Mesenchymal stem cell (in vitro differentiated cells and primary cell): Measurements from ENCODE around the gene BICDL1.

ENCODE experiments used
- DNase-seq: peaks from one replicate; pipeline ENCODE4 v3.0.0-alpha.2; 2013
- H2AFZ ChIP-seq: one replicate; pipeline ENCODE4 v1.6.1; 2013; ENCODE audit warnings: low read depth, mild to moderate bottlenecking, control low read depth, inconsistent platforms, low read length, moderate library complexity
- H2AK5ac ChIP-seq: 2 replicates; pipeline ENCODE4 v1.6.1; 2013; ENCODE audit warnings: low read length, moderate library complexity, mild to moderate bottlenecking, inconsistent platforms; ENCODE audit not compliant: severe bottlenecking
- H2BK120ac ChIP-seq: one replicate; pipeline ENCODE4 v1.6.1; 2013; ENCODE audit warnings: low read depth, mild to moderate bottlenecking, inconsistent platforms, low read length, moderate library complexity
- H2BK12ac ChIP-seq, 2 experiments: one replicate each; pipeline ENCODE4 v1.6.1; 2013; ENCODE audit warnings: inconsistent platforms in 2 of 2, low read length in 2 of 2, mild to moderate bottlenecking in 2 of 2, moderate library complexity in 2 of 2, control low read depth in 1 of 2
- H2BK15ac ChIP-seq: one replicate; pipeline ENCODE4 v1.6.1; 2013; ENCODE audit warnings: mild to moderate bottlenecking, low read depth, inconsistent platforms; ENCODE audit not compliant: poor library complexity, severe bottlenecking
- H2BK5ac ChIP-seq: 2 replicates; pipeline ENCODE4 v1.6.1; 2013; ENCODE audit warnings: low read depth, mild to moderate bottlenecking, low read length, control low read depth, inconsistent platforms; ENCODE audit not compliant: poor library complexity, severe bottlenecking
- H3K14ac ChIP-seq, 2 experiments: one replicate each; pipeline ENCODE4 v1.6.1; 2013; ENCODE audit warnings: inconsistent platforms in 2 of 2, low read length in 2 of 2, control low read depth in 1 of 2, mild to moderate bottlenecking in 1 of 2, moderate library complexity in 1 of 2
- H3K18ac ChIP-seq, 2 experiments: one replicate each; pipeline ENCODE4 v1.6.1; 2013; ENCODE audit warnings: inconsistent platforms in 2 of 2, low read length in 2 of 2, control low read depth in 1 of 2, low read depth in 1 of 2, mild to moderate bottlenecking in 1 of 2
- H3K23ac ChIP-seq, 2 experiments: one replicate each; pipeline ENCODE4 v1.6.1; 2013; ENCODE audit warnings: inconsistent platforms in 2 of 2, low read length in 2 of 2, mild to moderate bottlenecking in 2 of 2, moderate library complexity in 2 of 2, control low read depth in 1 of 2
- H3K27ac ChIP-seq: 2 replicates; pipeline ENCODE4 v1.5.1; 2013; ENCODE audit warnings: mild to moderate bottlenecking, moderate library complexity, low read length, control low read depth, inconsistent platforms; ENCODE audit not compliant: poor library complexity, severe bottlenecking
- H3K27me3 ChIP-seq, 2 experiments: 2 replicates each; pipeline versions ENCODE4 v1.6.1 to v1.7.0; 2013; ENCODE audit warnings: low read length in 2 of 2, mild to moderate bottlenecking in 2 of 2, moderate library complexity in 2 of 2, control low read depth in 1 of 2, inconsistent platforms in 1 of 2; ENCODE audit not compliant: control insufficient read depth in 1 of 2, insufficient read depth in 1 of 2
- H3K36me3 ChIP-seq, 2 experiments: 2 replicates each; pipeline versions ENCODE4 v1.6.1 to v1.7.0; 2013; ENCODE audit warnings: low read length in 2 of 2, control low read depth in 1 of 2, inconsistent platforms in 1 of 2, low read depth in 1 of 2, mild to moderate bottlenecking in 1 of 2; ENCODE audit not compliant: insufficient read depth in 2 of 2, control insufficient read depth in 1 of 2
- H3K4ac ChIP-seq, 2 experiments: one replicate each; pipeline ENCODE4 v1.6.1; 2013; ENCODE audit warnings: inconsistent platforms in 2 of 2, low read length in 2 of 2, mild to moderate bottlenecking in 2 of 2, moderate library complexity in 2 of 2, control low read depth in 1 of 2, low read depth in 1 of 2
- H3K4me1 ChIP-seq: 2 replicates; pipeline ENCODE4 v1.6.1; 2013; ENCODE audit warnings: low read depth, low read length, control low read depth; ENCODE audit not compliant: control insufficient read depth, insufficient read depth
- H3K4me2 ChIP-seq: 2 replicates; pipeline ENCODE4 v1.6.1; 2013; ENCODE audit warnings: low read length, mild to moderate bottlenecking, inconsistent platforms; ENCODE audit not compliant: poor library complexity, severe bottlenecking
- H3K4me3 ChIP-seq, 2 experiments: 2 replicates each; pipeline versions ENCODE4 v1.5.1 to v1.7.0; 2013; ENCODE audit warnings: low read length in 2 of 2, mild to moderate bottlenecking in 2 of 2, control low read depth in 1 of 2, low read depth in 1 of 2; ENCODE audit not compliant: insufficient read depth in 1 of 2
- H3K79me1 ChIP-seq: replicated peaks from 2 replicates; pipeline ENCODE4 v1.6.1; 2013; ENCODE audit warnings: mild to moderate bottlenecking, control low read depth, low read length, inconsistent platforms; ENCODE audit not compliant: poor library complexity, severe bottlenecking
- H3K9ac ChIP-seq: 2 replicates; pipeline ENCODE4 v1.7.0; 2013; ENCODE audit warnings: mild to moderate bottlenecking, low read length, moderate library complexity
- H3K9me3 ChIP-seq: 2 replicates; pipeline ENCODE4 v1.7.0; 2013; ENCODE audit warnings: mild to moderate bottlenecking, low read length; ENCODE audit not compliant: control insufficient read depth
- H4K8ac ChIP-seq: one replicate; pipeline ENCODE4 v1.6.1; 2013; ENCODE audit warnings: inconsistent platforms, mild to moderate bottlenecking, low read length, moderate library complexity
- H4K91ac ChIP-seq: one replicate; pipeline ENCODE4 v1.6.1; 2013; ENCODE audit warnings: mild to moderate bottlenecking, low read length, inconsistent platforms
- WGBS: methylation state at CpG from one replicate; pipeline ENCODE4 v1.1.7; 2013; ENCODE audit warnings: mixed read lengths; 5-methylcytosine and 5-hydroxymethylcytosine counted together

The BICDL1 gene

GRCh38 chr12:120132054-120132836 lies 143.2 kb downstream of the BICDL1 start:
- Histone ChIP-seq H2AK5ac (no peak overlapping the region), H3K4me2 (no peak overlapping the region), H2BK5ac (no peak overlapping the region), H3K27me3 (no peaks in the 10 kb centered on the region), H3K79me1 (peaks cover 37% of the 10 kb centered on the region), H3K27ac (no peak overlapping the region), H2BK120ac (no peak overlapping the region), H3K4me1 (no peaks in the 10 kb centered on the region), H3K4ac (no peak overlapping the region), H2BK15ac (no peak overlapping the region), H3K23ac (no peak overlapping the region), H2BK12ac (no peak overlapping the region), H4K91ac (no peak overlapping the region), H3K9ac (no peak overlapping the region), H3K18ac (no peak overlapping the region), H4K8ac (no peak overlapping the region), H2AFZ (no peak overlapping the region), H3K9me3 (no peaks in the 10 kb centered on the region), H3K36me3 (peaks cover 95 to 97% of the 10 kb centered on the region in 2 experiments), H3K14ac (no peak overlapping the region), H3K4me3 (no peak overlapping the region)
- 91% methylated on average over 9 of the region's 9 CpGs for WGBS
- DNase-seq: no peak

GRCh38 chr12:120132863-120133385 lies 143.9 kb downstream of the BICDL1 start:
- H2AK5ac ChIP-seq: no peak overlapping the region
- H3K36me3 ChIP-seq: peaks cover 95 to 97% of the 10 kb centered on the region in 2 experiments
- no peak overlapping the region for H3K9ac ChIP-seq
- H3K9me3 ChIP-seq: no peaks in the 10 kb centered on the region
- H4K91ac ChIP-seq: no peak overlapping the region
- H3K18ac ChIP-seq: no peak overlapping the region
- no peak overlapping the region for H3K14ac ChIP-seq
- no peak overlapping the region for H3K4ac ChIP-seq
- H3K79me1 ChIP-seq: peaks cover 43% of the 10 kb centered on the region
- H2BK15ac ChIP-seq: no peak overlapping the region
- no peak overlapping the region for H2BK12ac ChIP-seq
- H3K23ac ChIP-seq: no peak overlapping the region
- H4K8ac ChIP-seq: no peak overlapping the region
- H3K4me2 ChIP-seq: no peak overlapping the region
- WGBS: 92% methylated on average over 5 of the region's 6 CpGs
- no peak overlapping the region for H3K27ac ChIP-seq
- no peak overlapping the region for H2BK5ac ChIP-seq
- H2AFZ ChIP-seq: no peak overlapping the region
- H2BK120ac ChIP-seq: no peak overlapping the region
- H3K27me3 ChIP-seq: no peaks in the 10 kb centered on the region
- no peak for DNase-seq
- H3K4me1 ChIP-seq: no peaks in the 10 kb centered on the region
- H3K4me3 ChIP-seq: no peak overlapping the region

DNA sequence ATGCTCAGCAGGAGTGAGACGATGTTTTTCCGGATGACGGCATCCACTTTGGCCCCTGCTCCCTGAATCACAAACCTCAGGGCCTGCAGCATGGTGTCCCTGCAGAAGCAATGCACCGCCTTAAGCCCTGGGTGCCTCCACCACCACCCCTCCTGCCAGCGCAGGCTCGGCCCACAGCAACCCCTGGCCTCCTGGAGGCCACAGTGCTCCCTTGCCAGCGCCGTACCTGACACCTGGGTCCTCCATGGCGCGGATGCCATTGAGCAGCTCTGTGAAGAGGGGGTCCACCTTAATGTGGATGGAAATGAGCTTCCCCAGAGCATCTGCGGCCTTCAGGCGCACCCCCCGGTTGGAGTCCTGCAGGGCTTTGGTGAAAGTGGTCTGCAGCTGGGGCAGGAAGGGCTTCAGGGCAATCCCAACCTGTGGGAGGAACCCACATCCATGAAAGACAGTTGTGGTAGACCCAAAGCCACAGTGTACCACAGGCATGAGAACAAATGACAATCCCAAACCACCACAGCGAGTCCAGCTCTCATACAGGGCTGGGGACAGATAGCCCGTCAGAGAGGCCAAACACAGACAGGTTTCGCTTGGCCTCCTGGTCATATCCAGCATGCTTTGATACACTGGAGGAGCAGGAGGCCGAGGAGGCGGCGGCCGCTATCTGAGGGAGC lies 145.4 kb downstream of the BICDL1 start:
- no peak overlapping the region for H2BK5ac ChIP-seq
- no peak for DNase-seq
- H3K27me3 ChIP-seq: no peaks in the 10 kb centered on the region
- H3K18ac ChIP-seq: no peak overlapping the region
- H3K79me1 ChIP-seq: peaks cover 49% of the 10 kb centered on the region
- H2BK120ac ChIP-seq: no peak overlapping the region
- no peak overlapping the region for H4K8ac ChIP-seq
- no peak overlapping the region for H2AFZ ChIP-seq
- no peaks in the 10 kb centered on the region for H3K4me1 ChIP-seq
- H2BK15ac ChIP-seq: no peak overlapping the region
- 97% methylated on average over 18 of the region's 20 CpGs for WGBS
- no peak overlapping the region for H3K27ac ChIP-seq
- peaks cover 94 to 97% of the 10 kb centered on the region in 2 experiments for H3K36me3 ChIP-seq
- no peaks in the 10 kb centered on the region for H3K9me3 ChIP-seq
- no peak overlapping the region for H3K4me2 ChIP-seq
- no peak overlapping the region for H2BK12ac ChIP-seq
- H3K9ac ChIP-seq: no peak overlapping the region
- no peak overlapping the region for H3K4me3 ChIP-seq
- no peak overlapping the region for H4K91ac ChIP-seq
- no peak overlapping the region for H3K23ac ChIP-seq
- H2AK5ac ChIP-seq: no peak overlapping the region
- H3K4ac ChIP-seq: no peak overlapping the region
- no peak overlapping the region for H3K14ac ChIP-seq

GRCh38 chr12:120136093-120136770 lies 147.2 kb downstream of the BICDL1 start:
- WGBS: 98% methylated on average over 10 of the region's 11 CpGs
- Histone ChIP-seq H3K18ac (no peak overlapping the region), H3K14ac (no peak overlapping the region)

More at GRCh38 chr12:120136093-120136770, 147.2 kb downstream of the BICDL1 start:
- H3K4me2 ChIP-seq: no peak overlapping the region
- no peak overlapping the region for H2BK12ac ChIP-seq
- no peak overlapping the region for H3K9ac ChIP-seq
- H3K36me3 ChIP-seq: peaks cover 94 to 95% of the 10 kb centered on the region in 2 experiments
- no peak overlapping the region for H4K8ac ChIP-seq
- no peak overlapping the region for H3K4ac ChIP-seq
- peaks cover 52% of the 10 kb centered on the region for H3K79me1 ChIP-seq
- H2BK5ac ChIP-seq: no peak overlapping the region
- DNase-seq: no peak
- no peak overlapping the region for H2BK15ac ChIP-seq
- no peak overlapping the region for H2AFZ ChIP-seq
- H3K4me3 ChIP-seq: no peak overlapping the region
- H2BK120ac ChIP-seq: no peak overlapping the region
- no peak overlapping the region for H3K27ac ChIP-seq
- no peaks in the 10 kb centered on the region for H3K9me3 ChIP-seq
- H4K91ac ChIP-seq: no peak overlapping the region
- no peak overlapping the region for H3K23ac ChIP-seq
- no peak overlapping the region for H2AK5ac ChIP-seq
- peaks cover 4% of the 10 kb centered on the region for H3K4me1 ChIP-seq
- H3K27me3 ChIP-seq: no peaks in the 10 kb centered on the region
